Bone marrow (tissue), 2 donors: ENCODE data around the gene ZNF184.

Experiments
- DNase-seq, 2 donors: peaks; one replicate each; lab custom pipeline; 2025; lab: John Stamatoyannopoulos, UW

The ZNF184 gene

DNA sequence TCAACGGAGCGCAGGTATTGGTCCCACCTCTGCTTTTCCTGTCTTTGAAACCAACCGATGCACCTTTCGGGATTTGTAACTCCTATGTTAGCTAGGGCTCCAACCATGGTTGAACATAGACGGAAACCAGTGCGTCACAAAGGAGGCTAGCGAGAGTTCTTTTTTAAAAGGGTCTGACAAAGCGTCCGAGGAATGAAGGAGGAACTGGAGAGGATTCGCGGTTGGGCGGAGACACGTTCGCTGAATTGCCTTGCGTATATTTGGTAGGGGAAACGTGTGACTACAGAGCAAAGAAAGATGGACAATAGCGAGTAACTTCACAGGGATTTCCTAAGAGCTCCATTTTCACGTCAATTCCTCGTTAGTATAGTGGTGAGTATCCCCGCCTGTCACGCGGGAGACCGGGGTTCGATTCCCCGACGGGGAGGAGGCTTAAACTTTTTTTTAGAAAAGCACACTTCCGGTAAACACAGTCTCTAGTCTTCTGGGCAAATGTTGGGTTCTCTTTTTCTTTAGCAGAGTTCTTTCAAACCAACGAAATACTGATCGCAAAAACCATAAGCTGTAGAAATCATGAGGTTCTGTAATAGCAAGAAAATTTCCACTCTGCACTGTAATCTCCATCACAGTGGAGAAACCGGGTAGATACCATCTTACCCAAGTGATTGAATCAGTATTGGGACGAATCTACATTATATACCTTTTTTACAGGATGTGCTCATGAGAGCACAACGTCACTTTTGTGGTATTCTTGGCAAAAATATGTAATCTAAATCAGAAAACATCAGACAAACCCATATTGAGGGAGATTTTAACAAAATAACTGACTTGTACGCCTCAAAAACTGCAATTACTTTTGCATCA lies 6.6 kb upstream of the ZNF184 start:
- peak; percentile 86 to 92 for DNase-seq

DNA sequence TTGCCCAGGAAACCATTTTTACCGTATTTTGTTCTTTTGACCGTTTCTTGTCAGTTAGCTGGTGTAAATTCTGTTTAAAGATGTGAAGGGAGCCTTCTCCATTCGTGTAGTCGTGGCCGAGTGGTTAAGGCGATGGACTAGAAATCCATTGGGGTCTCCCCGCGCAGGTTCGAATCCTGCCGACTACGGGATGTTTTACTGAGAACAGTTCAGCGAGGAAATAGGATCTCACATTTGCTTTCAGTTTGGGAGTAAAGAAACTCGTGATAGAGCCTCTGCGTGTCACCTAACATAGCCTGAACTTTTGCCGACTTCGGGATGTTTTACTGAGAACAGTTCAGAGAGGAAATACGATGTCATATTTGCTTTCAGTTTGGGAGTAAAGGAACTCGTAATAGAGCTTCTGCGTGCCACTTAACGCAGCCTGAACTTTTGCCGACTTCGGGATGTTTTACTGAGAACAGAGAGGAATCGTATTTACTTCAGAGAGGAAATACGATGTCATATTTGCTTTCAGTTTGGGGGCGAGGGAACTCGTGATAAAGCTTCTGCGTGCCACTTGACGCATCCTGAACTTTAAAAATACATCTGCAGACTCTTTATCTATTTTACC lies 5.9 kb upstream of the ZNF184 start:
- peak; percentile 66 to 82 for DNase-seq

DNA sequence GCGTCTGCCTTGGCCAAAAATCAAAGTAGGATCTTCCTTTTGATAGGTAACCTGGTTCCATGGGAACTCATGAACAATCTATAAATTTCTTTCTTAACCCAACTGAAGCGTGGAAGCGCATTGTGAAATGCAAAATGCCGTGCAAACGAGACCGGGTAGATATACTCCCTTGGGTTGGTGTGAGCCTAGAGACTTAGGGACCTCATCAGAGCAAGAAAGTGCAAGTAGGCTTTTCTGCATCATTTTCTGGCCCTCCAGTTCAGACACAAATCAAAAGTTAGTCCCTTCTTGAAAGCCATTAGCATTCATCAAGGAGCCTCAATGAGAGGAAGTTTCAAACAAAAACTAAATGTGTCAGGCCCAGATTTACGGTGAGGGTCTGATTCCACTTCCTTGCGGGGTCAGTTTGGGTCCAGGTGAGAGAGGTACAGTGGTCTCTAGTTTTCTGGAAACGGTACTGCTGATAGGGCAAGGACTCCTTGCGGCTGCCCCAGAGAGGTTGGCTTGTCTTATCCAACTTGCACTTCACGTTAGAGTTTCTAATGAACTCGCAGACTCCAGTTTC lies 5.3 kb upstream of the ZNF184 start:
- DNase-seq = no peak

DNA sequence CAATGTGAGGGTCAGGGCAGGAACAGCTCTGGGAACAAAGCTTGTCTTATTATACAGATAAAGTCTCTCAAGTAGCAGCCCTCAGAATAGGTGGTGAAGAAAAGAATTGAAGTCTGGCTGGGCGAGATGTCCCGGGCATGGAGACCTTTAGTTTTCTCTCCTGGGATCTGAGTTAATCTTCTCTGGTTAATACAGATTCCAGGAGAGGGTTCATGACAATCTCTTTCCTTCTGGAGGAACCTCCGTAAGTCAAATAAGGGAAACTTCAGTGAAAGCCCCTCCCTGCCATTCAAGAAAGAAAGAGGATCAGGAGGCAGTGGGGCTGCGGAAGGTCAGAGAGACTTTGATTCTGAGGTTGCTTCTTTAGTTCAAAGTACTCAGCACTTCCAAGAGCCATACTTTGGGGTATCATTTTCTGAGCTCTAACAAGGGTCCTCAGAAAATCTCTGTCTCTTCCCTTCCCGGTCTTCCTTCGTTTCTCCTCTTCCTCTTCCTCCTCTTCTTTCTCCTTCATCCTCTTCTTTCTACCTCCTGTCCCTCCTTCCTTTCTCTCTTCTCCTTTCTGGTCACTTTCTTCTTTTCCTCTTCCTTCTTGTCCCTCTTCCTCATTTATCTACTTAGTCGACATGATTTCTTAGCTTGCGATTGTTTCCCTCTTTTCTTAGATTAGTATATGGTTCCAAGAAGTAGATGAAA lies 4.6 kb upstream of the ZNF184 start:
- DNase-seq = no peak

DNA sequence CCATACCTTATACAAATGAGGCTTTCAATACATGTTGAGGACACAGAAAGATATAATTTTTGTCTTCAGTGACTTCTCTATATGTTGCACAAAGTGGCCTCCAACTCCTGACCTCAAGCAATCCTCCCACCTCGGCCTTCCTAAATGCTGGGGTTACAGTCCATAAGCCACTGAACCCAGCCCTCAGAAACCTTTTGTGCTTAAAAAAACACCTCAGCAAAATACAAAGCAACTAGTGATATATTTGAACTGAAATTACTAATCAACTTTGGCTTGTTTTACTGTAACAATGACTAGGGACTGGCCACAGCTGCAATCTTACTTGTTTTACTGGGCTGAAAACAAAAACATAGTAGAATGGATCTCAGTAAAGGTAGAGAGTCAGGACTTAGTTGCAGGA lies 3.2 kb upstream of the ZNF184 start:
- no peak for DNase-seq

DNA sequence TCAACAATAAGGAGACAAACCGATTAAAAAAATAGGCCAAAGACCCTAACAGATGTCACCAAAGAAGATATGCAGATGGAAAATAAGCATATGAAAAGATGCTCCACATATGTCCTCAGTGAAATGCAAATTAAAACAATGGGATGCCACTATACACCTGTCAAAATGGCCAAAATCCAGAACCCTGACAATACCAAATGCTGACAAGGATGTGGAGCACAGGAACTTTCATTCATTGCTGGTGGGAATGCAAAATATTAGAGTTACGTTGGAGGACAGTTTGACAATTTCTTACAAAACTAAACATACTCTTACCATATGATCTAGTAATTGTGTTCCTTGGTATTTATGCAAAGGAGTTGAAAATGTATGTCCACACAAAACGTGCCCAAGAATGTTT lies 1.8 kb upstream of the ZNF184 start:
- no peak for DNase-seq

DNA sequence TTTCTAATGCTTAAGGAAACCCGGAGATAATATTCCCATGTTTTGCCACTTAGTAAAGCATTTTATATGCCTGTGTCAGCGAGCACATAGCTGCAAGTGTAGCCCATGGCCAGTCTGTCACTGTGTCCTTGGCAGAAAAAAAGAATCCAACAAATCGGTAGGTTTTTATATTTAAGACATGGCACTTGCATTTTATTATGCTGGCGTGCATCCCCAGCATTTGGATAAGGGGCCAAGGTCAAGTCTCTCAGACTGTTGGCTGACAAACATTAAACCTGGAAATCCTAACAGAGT lies 1.2 kb upstream of the ZNF184 start:
- no peak for DNase-seq

DNA sequence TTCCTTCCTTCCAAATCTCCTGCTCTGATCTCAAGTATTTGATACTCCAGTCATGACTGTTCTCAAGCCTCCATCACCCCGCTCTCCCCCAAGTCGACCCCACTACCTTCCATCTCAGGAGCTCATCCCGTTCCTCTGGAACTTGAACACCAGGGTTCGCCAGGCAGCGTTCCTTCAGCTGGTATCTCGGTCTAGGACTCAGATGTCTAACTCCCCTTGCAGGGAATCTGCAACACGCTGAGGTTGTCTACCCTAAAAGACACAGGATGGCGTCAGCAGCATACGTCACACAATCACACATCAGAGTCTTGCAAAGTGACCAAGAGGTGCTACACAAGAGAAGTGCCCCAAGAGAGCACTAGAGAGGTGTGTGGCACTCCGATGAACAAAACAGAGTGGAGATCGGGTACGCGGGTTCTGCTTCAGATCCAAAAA lies 706 bp downstream of the ZNF184 start:
- peak in 1 of 2 donors; percentile 62 for DNase-seq

DNA sequence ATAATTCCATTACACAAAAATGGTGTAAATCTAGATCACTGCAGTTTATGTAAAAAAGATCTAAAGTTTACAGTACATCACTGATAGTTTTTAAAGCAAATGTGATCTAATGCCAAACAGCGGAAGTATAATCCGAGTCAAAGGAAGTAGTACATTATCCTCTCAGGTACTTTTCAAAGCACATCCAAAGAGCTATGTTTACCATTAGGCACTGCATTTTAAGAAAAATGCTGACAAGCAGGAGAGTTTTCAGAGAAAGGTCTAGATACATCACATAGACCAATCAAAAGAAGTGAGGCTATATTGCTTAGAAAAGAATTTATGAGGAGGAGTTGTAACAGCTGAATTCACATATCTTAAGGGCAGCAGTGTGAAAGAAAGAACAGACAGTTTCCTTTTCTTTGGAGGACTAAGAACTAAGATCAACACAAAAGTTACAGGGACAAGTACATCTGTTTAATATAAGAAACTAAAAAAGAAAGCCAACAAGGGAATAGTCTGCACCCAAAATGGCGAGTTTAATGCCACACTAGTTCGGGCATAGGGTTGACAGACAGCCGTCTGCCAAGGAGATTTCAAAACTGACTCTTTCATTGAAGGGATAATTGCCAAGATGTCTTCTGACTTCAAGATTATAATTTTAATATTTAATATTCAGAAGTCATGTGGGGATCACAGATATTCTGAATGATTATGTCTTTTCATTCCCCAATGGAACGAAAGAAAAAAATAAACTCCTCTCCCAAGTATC lies 1.4 kb downstream of the ZNF184 start:
- DNase-seq = no peak

DNA sequence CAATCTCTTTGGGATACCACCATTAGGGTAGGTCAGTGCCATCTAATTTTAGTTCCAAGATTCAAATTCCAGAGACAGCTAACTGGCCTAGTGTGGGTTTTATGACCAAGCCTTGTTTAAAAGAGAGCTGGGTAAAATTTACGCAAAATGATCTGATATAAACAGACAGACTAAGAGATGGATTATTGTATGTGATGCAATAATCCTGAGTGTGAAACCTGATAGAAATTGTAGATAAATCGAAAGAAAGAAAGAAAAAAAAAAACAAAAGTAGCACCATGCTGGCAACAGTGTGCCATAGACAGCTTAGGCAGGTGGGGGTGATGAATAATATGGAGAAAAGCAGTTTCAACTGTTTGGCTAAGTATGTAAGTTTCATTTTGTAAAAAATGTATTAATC lies 2.9 kb downstream of the ZNF184 start:
- DNase-seq = no peak

DNA sequence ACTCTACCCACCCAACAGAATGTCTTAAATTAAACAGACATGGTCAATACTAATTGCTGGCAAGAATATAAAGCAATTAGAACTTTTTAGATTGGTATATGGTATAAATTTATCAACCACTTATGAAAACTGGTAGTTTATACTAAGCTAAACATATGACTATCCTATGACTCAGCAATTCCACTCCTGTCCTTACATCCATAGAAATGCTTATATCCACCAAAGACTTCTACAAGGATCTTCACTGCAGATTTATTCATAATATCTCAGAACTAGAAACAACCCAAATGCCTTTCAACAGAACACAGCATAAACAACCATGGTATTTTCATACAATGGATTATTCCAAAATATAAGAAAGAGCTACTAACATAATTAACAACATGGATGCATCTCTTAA lies 4.6 kb downstream of the ZNF184 start:
- DNase-seq = no peak

DNA sequence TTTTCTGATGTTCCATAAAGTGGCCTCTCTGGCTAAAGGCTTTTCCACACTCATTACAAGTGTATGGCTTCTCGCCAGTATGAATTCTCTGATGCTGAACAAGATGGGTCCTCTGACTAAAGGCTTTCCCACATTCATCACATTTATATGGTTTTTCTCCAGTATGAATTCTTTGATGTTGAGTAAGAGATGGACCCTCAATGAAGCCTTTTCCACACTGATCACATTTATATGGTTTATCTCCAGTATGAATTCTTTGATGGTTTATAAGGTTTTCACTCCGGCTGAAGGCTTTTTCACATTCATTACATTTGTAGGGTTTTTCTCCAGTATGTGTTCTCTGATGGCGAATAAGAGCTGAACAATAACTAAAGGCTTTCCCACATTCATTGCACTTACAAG lies 20.4 kb downstream of the ZNF184 start:
- DNase-seq = no peak

DNA sequence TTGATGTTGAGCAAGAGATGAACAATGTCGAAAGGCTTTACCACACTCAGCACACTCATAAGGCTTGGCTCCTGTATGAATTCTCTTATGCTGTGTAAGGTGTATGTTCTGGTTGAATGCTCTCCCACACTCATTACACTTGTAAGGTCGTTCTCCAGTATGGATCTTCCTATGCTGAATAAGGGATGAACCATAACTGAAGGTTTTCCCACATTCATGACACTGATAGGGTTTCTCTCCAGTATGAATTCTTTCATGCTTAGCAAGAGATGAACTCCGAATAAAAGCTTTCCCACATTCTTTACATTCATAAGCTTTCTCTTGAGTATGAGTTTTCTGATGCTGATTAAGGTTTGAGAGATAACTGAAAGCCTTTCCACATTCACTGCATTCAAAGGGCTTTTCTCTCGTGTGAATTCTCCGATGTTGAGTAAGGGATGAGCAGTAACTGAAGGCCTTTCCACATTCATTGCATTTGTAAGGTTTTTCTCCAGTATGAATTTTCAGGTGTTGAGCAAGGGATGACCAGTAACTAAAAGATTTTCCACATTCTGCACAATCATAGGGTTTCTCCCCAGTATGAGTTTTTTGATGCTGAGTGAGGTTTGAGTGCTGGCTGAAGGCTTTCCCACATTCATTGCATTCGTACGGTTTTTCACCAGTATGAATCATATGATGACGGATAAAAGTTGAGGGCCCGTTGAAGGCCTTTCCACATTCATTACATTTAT lies 21.1 kb downstream of the ZNF184 start:
- no peak for DNase-seq

DNA sequence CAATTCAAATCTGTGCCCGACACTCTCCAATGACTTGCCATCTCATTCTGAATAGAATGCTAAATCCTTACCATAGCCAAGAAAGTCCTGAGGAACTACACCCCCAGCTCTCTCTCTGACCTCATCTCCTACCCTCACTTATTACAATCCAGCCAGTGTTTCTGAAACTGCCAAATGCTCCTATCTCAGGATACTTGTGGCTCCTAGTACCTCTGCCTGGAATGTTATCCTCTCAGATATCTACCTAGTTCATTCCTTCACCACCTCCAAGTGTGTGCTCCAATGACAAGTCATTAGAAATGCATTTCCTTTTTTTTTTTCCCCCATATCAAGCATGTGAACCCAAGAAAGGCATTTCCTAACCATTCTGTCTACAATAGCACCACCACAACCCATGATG lies 24.4 kb downstream of the ZNF184 start:
- no peak for DNase-seq

DNA sequence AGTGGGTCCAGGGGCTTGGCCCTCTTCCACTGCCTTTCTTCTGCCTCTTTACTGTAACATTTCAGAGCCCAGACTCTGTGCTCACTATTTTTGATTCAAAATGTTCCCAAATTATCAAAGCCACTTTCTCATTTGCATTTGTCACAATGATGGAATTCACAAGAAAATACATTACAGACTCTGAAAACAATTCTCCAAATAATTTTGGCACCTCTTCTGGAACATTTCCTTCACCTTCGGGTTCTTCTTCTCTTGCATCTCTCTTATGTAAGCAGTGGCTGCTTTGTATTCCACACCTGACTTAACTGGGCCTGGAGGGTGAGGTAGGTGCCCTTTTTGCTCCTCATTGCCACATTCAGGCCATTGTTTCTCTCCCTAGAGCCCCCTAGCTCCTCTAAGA lies 30.0 kb downstream of the ZNF184 start:
- no peak for DNase-seq

DNA sequence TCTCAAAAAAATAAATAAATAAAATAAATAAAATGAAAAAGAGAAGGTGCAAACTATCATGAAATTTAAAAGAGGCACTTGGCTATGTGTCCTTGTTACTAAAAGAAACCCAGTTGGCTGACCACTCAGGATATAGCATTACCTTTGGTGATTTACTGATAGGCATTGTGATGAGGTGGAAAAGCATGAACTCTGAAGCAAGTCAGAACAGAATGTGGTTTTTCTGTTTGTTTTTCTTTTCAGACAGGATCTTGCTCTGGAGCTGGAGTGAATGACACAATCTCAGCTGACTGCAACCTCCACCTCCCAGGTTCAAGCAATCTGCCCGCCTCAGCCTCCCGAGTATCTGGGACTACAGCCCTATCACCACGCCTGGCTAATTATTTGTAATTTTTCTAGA lies 31.9 kb downstream of the ZNF184 start:
- DNase-seq = no peak

DNA sequence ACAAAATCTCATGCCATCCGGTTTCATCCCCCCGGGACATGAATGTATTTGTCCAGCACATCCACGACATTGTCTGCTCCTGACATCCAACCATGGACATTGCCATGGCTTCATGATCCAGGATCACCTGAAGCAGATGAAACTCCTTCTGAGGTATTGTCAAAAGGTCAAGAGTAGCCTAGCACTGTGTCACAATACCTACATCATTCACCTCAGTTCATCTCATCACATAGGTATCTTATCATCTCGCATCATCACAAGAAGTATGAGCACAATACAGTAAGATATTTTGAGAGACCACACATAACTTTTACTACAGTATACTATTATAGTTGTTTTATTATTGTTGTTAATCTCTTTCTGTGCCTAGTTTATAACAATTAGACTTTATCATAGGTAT lies 33.5 kb downstream of the ZNF184 start:
- no peak for DNase-seq

DNA sequence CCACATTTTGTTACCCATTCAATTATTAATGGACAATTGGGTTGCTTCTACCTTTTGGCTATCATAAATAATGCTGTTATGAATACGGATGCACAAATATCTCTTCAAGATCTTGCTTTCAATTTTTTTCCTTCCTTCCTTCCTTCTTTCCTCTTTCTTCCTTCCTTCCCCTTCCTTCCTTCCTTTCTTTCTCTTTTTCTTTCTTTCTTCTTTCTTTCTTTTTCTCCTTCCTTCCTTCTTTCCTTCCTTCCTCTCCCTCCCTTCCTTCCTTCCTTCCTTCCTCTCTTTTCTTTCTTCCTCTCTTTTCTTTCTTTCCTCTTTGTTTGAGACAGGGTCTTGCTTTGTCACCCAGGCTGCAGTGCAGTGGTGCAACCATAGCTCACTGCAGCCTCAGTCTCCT lies 39.2 kb downstream of the ZNF184 start:
- no peak for DNase-seq

DNA sequence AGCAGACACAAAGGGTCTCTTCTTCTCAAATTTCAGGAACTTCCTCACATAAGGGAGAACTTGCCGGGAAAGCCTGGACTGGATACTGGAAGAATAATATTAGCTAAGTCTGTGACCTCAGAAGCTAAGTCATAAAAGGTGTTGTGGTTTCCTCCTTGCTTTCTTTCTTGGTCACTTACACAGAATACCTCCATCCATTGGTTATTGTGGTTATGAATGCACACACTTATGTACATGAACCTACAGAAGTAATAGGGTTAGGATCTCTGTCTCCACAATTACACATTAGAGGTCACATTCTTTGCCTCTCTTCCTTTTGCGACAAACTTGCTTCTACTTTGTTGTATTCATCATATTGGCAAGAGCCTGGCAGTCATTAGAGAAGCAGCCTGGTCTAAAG lies 43.9 kb downstream of the ZNF184 start:
- DNase-seq = no peak

DNA sequence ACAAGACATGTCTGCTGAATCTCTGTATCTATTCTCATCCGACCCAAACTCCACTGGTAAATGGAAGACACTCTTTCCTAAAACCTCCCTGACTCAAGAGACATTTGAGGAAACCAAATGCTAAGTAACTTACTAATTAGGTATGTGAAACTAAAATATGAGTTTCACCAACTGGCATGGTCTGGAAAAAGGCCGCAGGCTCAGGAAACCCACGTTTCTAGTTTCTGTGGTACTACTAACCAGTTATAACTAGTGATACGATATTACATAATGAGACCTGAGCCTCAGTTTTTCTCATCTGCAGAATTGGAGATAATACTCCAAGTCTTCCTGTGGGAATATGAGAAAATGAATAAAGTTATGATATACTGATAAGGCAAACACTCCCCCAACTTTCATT lies 44.4 kb downstream of the ZNF184 start:
- DNase-seq = no peak

DNA sequence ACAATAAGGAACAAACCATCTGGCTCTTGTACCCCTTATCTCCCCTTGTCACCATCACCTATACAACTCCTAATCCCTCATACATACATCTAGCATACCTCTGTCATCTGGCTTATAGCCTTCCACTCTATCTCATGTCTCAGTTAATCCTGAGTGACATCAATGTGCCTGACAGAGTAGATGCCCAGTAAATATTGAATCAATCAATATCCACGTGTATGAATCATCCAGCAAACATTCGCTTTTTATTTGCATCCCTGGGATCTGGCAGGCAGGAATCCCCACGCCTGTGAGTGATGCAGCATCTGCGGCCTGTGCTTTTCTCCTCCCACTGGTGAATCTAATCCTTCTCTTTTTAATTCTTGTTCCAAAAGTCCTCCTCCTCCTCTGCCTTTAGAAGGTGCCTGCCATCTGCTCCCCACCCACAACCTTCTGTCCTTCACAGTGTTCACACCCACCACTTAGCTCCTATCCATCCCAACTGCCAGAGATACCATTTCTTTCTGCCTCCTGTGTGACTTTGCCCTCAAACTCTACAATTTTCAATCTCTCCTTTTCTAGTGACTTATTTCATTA lies 46.8 kb downstream of the ZNF184 start:
- DNase-seq = no peak
